HG02759 (cell line): Measurements from ENCODE around the gene HLF.
A peak's percentile ranks its signal among the peaks of the same experiment; 100 is the strongest.

Source experiments
- ATAC-seq: cut with Tn5 transposase; IDR thresholded peaks from one replicate; pipeline ENCODE4 v1.9.1; 2021; ENCODE audit warnings: mild to moderate bottlenecking, moderate library complexity; ENCODE audit not compliant: unreplicated experiment

Gene HLF

DNA sequence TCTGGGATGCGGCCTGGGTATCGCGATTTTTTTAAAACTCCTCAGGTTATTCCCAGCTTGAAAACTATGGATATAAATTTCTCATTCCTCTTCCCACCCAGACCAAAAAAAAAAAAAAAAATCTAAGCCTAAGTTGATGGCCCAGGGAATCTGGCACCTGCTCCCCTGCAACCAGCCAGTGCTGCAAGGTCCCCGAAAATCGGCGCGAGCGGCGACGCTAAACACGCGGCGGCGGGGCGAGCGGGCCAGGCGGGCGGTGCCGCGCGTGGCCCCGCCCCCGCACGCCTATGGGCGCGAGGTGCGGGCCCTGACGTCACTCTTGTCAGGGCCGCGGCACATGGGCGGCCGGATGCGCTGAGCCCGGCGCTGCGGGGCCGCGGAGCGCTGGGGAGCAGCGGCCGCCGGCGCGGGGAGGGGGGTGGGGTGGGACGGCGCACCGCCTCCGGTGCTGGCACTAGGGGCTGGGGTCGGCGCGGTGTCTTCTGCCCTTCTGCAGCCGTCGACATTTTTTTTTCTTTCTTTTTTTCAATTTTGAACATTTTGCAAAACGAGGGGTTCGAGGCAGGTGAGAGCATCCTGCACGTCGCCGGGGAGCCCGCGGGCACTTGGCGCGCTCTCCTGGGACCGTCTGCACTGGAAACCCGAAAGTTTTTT lies at the start of gene HLF:
Gene HLF, plus strand, starts transcription at position 316 of the 654 bp plus-strand sequence. CDS start 525 bp downstream, outside the sequence.
- peak; percentile 98 for ATAC-seq

GRCh38 chr17:55215711-55216110 lies 49.0 kb upstream of the HLF start:
- ATAC-seq = no peak

- no peak for ATAC-seq
Measured at GRCh38 chr17:55216888-55217287, 47.9 kb upstream of the HLF start.

DNA sequence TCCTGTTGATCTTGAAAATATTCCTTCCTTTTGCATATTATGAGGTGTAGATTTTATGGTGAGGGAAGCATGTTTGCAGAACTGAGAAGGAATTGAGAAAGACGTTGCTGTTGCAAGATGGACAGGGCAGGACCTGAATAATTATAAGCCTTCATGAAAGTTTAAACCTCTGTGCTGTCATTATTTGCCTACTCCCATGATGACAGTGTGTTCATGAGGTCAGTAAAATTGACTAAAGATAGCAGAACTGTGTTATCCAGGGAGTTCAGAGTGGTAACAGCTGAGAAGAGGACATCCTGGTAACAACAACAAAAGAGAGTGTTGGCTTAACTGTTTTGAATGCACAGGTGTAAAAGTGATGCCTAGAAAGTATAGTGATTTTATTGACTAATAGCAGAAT lies 45.3 kb upstream of the HLF start:
- no peak for ATAC-seq

DNA sequence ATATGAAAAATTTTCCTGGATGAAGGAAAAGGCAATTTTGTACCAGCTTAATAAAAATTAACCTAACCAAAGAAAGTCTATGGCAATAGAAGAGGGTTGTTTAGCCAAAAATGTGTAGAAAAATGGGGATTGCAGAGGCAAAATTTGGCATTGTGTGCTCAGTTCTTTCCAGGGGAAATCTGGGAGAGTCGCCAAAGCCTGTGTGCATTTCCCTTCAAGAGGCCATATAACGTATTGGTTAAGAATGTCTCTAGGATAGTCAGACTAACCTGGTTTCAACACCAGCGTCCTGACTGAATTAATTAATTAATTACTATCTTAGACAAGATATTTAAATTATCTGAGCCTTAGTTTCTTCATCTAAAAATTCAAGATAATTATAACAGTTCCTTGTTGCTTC lies 44.8 kb upstream of the HLF start:
- ATAC-seq = no peak

DNA sequence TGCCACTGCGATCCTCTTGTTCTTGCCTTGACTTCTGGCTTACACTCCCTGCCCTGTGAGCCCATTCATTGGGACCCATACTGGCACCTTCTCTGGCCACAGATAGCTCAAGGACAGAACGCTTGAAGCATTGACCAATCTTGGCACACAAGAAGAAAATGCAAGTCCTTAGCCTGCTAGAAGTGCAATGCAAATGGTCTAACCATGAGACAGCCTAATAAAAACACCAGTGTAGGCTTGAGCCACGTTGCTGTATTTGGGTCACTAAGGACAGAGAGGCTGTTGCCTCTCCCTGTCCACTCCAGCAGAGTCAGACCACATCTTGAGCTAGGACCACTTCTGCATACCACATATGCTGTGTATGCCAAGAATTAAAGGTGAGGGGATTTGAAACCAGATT lies 41.2 kb upstream of the HLF start:
- ATAC-seq = no peak

- ATAC-seq = no peak
Measured at GRCh38 chr17:55224746-55225145, 40.0 kb upstream of the HLF start.

DNA sequence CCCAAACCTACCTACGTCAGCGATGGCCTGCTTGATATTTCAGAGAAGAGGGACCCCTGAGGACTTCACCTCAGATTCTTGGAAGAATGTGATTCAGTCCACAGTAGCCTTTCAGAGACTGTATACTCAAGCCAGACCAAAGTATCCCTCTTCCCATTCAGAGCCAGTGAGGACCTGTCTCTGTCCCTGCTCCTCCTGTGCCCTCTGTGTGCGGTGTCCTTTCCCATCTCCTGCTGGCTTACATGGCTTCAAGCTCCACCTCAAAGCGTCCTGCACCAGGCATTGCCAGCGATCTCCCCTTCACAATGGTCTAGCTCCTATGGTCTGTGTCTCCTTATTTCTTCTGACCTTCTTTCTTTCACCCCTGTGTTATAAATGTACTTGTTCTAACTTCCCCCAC lies 39.5 kb upstream of the HLF start:
- no peak for ATAC-seq

- no peak for ATAC-seq
Measured at GRCh38 chr17:55228683-55229192, 36.0 kb upstream of the HLF start.

DNA sequence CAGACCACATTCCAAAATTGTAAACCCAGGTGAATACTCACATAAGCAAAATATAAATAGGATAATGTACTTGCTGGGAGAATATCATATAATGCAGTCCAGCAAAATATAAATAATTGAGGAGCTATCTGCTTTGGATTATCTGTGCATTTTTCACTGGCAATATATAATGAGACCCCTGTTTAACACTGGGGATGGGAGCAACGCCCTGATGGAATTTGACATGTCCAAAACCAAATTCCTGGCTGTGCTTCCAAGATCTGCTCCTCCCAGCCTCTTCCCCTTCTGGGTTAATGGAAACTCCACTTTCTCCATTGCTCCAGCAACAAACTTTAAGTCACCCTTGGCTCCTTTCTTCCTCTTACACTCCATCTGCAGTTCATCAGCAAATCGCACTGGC lies 35.5 kb upstream of the HLF start:
- no peak for ATAC-seq

- ATAC-seq = no peak
Measured at GRCh38 chr17:55230716-55231115, 34.0 kb upstream of the HLF start.

DNA sequence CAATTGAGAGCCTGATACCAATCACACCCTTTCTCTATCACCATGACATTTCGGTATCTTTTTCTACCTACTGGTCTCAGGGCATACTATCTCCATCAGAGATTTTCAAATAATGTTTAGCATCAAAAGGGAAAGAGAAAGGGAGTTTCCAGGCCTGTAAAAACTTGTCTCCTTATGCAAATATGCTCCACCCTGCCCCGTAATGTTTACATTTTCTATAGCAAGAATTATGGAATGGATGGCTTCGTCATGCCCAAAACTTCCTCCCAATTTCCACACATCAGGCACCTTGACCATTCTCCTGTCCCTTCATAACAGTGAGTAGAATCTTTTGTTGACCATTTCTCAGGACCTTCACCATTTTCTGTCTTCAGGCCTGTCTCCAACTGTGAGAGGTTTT lies 30.9 kb upstream of the HLF start:
- no peak for ATAC-seq

DNA sequence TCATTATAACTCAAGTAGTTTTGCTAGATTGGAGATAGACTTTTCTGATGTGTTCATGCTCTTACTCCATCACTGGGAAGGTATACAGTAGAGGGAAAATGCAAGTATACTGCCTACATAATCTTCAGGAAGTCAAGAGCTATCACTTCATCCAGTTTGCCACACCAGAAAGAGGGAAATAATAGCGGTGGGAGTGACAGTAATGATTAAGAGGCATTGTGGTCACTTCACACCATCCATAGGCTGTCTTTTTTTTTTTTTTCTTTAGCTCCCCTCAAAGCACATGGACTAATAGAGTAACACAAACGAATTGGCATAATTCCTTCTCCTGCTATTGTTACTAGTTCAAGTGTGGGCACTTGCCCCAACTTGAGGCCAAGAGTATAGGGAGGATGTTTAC lies 28.4 kb upstream of the HLF start:
- ATAC-seq = no peak

GRCh38 chr17:55237268-55237667 lies 27.5 kb upstream of the HLF start:
- ATAC-seq = no peak

DNA sequence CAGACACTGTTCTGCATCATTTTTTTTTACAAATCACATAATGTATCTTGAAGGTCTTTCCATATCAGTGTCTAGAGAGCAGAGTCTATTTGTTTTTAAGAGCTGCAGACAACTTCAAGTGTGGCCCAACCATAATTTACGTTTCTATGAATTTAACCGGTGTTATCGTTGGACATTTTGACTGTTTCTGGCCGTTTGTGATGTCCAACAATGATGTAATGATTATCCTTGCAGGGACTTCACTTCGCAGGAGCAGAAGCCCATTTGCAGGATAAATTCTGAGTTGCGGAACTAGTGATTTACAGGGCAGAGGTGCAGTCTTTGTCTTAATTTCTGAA lies 26.9 kb upstream of the HLF start:
- ATAC-seq = no peak

- peak; percentile 98 for ATAC-seq
Measured at GRCh38 chr17:55238179-55238930, 26.4 kb upstream of the HLF start.

GRCh38 chr17:55238931-55239297 lies 25.8 kb upstream of the HLF start:
- ATAC-seq = peak; percentile 18

DNA sequence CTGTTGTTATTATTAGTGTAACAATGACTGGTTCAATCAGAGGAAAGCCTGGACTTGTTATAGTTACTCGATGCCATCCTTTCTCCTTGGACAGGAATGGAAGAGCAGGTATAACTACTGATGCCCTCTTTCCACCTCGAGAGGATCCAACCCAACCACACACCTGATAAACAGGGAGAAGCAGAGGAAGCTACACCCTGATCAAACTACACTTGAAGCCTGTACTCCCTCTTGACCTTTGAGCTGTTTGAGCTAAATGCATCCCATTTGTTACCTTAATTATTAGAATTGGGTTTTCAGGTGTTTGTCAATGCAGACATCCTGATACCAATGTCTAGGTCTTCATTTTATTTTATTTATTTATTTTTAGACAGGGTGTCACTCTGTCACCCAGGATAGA lies 23.7 kb upstream of the HLF start:
- ATAC-seq = no peak

DNA sequence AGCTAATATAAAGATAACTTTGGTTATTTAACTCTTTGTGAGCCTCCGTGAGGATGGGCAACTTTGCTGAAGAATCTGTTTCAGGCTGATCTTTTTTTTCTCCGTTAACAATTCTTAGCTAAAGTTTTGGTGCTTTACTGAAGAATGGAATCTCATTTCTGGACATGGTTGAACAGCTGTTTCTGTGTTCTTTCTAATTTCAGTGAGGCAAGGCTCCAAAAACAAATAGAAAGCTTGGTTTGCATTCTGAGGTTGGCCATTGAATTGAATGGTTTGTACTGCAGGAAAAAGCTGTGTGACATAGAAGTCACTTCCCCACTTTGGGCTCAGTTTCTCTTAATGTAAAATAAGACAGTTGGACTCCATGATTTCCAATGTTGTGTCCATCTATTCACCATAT lies 22.3 kb upstream of the HLF start:
- no peak for ATAC-seq

DNA sequence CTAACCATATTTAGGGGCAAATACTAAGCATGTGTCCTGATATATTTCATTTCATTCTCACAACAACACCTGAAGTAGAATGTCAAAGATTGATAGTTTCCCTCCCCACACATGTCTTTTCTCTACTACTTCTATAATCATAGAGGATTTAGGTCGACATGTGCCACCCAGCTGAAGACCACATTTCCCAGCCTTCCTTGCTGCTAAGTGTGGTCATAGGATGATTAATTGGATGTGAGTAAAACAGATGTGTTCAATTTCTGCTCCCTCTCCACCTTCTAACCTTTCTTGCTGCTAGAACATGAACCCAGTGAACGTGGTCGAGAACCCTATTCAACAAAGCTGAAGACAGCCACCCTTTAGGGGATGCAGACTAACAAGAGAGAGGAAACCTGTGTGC lies 18.8 kb upstream of the HLF start:
- ATAC-seq = no peak

DNA sequence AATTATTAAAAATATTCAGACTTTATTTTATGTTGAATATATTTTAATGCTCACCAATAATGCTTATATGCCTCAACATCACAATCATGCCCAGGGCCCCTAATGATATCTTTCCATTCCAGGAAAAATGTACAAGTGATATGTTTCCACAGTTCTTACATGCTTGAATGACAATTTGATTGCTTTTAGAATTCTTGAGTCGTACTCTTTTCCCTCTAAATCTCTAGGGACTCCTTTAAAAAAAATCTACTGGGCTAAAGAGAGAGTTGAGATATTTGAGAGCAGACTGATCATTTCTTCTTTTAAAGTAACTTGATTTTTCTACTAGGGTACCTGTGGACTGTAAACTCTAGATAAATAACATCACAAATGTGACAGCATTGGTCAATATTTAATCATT lies 18.2 kb upstream of the HLF start:
- ATAC-seq = no peak

GRCh38 chr17:55248077-55248476 lies 16.7 kb upstream of the HLF start:
- no peak for ATAC-seq

GRCh38 chr17:55249861-55250260 lies 14.9 kb upstream of the HLF start:
- no peak for ATAC-seq
